Mucosa of descending colon (tissue), 3 donors: ENCODE measurements around the gene TTLL8. TPM values are rescaled to one million over a fixed set of nuclear protein-coding genes. Genes with fewer than 3 reads are reported as not detected.

Source experiments
- ATAC-seq: fragments of 200-7000 bp; cut with Tn5 transposase; one replicate; pipeline ENCODE4 v1.9.1; 2020; ENCODE audit warnings: mild to moderate bottlenecking, moderate library complexity
- DNase-seq, 3 donors: peaks; one replicate each; pipeline ENCODE4 v3.0.0-alpha.2; 2020
- H3K36me3 ChIP-seq: fragments of 200-600 bp; one replicate; pipeline ENCODE4 v1.8.0; 2021; ENCODE audit warnings: low read depth, mild to moderate bottlenecking
- H3K4me1 ChIP-seq: fragments of 200-600 bp; one replicate; pipeline ENCODE4 v1.8.0; 2021; ENCODE audit warnings: low read depth, mild to moderate bottlenecking
- H3K4me3 ChIP-seq: fragments of 200-600 bp; one replicate; pipeline ENCODE4 v1.8.0; 2021; ENCODE audit warnings: mild to moderate bottlenecking
- H3K9me3 ChIP-seq: fragments of 200-600 bp; one replicate; pipeline ENCODE4 v1.8.0; 2021; ENCODE audit warnings: mild to moderate bottlenecking
- CTCF ChIP-seq: fragments of 200-600 bp; IDR thresholded peaks from one replicate; pipeline ENCODE4 v1.8.0; 2022; ENCODE audit warnings: antibody characterized with exemption, mild to moderate bottlenecking
- intact Hi-C, 2 donors: fragments of 100-400 bp; cut with DNase I in 1 of 2; cut with micrococcal nuclease in 1 of 2; formaldehyde crosslinking; loops; one replicate each; pipeline versions ENCODE4 v1.11.0 to v1.11.1; 2022; cut with DNase I, micrococcal nuclease
- total RNA-seq, 3 donors: library from RNA; stranded (reverse); fragmentation: NEBNext Ultra II Directional in 2 of 3; extraction: Animal tissue kit (Norgen Biotek cat#: 25700) in 2 of 3; gene quantifications; one replicate each; pipeline versions ENCODE4 v1.2.1 to v1.2.4, GENCODE V29; 2021 to 2023
- donor health status: DM: no; HTN: no; CAD: no; lungs with moderate emphysema.
- donor health status: DM: no; HTN: no; CAD: no.
- donor health status: DM: no; HTN: yes; CAD: no.

The TTLL8 gene
- total RNA-seq, 3 donors from 2014 or later, result not detected

DNA sequence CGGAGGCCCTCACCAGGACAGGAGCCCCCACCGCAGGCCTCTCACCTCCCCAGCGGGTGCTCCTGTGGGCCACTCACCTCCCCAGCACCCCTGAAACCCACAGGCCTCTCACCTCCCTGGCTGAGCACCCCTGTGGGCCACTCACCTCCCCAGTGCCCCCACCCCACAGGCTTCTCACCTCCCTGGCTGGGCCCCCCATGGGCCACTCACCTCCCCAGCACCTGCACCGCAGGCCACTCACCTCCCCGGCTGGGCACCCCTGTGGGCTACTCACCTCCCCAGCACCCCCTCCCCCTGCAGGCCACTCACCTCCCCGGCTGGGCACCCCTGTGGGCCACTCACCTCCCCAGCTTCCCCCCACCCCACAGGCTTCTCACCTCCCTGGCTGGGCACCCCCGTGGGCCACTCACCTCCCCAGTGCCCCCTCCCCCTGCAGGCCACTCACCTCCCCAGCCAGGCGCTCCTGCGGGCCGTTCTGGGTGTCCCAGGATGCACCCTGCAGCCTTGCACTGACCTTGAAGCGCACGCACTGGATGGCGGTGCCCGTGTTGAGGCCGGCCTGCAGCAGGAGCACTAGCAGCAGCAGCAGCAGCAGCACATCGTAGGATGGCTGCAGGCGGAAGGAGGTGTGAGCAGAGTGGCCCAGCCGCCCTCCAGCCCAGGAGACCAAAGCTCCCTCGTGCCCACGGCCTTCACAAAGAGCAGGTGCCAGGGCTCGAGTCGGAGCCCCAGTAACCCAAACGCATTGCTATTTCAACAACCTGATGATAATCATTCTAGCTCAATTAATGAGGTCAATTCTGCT, 5.7 kb upstream of the TTLL8 start:
- H3K4me1 ChIP-seq, result no peaks in the 10 kb centered on the region
- TF ChIP-seq CTCF, result no peak
- no peak overlapping the region for H3K4me3 ChIP-seq
- DNase-seq (peak in 1 of 3 donors; percentile 37), ATAC-seq (no peak)
- H3K9me3 ChIP-seq, result no peaks in the 10 kb centered on the region
- intact Hi-C loops, result no loop called here
- no peaks in the 10 kb centered on the region for H3K36me3 ChIP-seq

DNA sequence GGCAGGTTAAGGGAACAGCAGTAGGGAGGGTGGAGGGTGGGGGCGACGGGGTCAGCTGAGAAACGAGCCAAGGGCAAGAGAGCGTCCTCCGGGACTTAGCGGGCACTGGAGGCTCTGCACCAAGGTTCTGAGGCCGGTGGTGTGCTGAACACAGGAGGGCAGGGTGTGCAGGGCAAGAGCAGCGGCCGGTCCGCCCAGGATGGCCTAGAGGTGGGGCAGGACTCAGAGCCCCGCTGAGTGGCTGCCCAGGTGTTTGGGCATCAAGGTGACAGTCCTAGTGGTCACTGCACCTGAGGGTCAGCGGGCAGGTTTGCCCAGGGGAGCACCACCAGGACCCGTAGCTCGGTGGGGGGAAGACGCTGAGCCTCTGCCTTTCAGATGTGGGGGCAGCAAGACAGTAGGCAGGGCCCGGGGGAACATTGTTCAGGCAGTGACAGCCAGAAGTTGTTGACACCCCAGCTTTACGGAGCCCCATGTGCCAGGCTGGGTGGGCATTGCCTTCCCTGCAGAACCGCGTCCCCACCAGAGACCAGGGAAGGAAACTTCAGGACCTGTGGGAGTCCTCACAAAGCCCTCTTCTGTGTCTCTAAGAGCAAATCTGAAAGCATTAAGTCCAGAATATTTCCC, 4.5 kb upstream of the TTLL8 start:
- DNase-seq (peak in 1 of 3 donors; percentile 36), ATAC-seq (no peak)
- no peak overlapping the region for H3K4me3 ChIP-seq
- no peaks in the 10 kb centered on the region for H3K9me3 ChIP-seq
- H3K4me1 ChIP-seq, result no peaks in the 10 kb centered on the region
- no peaks in the 10 kb centered on the region for H3K36me3 ChIP-seq
- intact Hi-C loops, result no loop called here
- no peak for TF ChIP-seq CTCF

DNA sequence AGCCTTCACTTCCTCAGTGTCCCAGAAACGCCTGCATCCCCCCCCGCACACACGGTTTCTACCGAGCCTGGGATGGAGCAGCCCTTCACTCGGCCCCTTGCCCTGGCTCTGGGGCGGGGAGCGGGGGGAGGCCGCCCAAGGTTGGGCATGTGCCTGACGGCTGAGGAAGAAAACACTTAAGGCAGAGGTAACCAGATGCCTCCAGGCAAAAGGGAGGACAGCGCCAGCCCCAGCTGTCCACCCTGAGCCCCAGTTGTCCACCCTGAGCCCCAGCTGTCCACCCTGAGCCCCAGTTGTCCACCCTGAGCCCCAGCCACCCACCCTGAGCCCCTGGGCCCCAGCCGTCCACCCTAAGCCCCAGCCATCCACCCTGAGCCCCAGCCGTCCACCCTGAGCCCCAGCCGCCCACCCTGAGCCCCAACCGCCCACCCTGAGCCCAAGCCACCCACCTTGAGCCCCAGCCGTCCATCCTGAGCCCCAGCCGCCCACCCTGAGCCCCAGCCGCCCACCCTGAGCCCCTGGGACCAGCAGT, 3.8 kb upstream of the TTLL8 start:
- peak in 1 of 3 donors; percentile 25 for DNase-seq
- H3K4me1 ChIP-seq, result no peaks in the 10 kb centered on the region
- H3K36me3 ChIP-seq, result no peaks in the 10 kb centered on the region
- ATAC-seq, result no peak
- intact Hi-C loops, result no loop called here
- no peak for TF ChIP-seq CTCF
- H3K9me3 ChIP-seq, result no peaks in the 10 kb centered on the region
- H3K4me3 ChIP-seq, result no peak overlapping the region

DNA sequence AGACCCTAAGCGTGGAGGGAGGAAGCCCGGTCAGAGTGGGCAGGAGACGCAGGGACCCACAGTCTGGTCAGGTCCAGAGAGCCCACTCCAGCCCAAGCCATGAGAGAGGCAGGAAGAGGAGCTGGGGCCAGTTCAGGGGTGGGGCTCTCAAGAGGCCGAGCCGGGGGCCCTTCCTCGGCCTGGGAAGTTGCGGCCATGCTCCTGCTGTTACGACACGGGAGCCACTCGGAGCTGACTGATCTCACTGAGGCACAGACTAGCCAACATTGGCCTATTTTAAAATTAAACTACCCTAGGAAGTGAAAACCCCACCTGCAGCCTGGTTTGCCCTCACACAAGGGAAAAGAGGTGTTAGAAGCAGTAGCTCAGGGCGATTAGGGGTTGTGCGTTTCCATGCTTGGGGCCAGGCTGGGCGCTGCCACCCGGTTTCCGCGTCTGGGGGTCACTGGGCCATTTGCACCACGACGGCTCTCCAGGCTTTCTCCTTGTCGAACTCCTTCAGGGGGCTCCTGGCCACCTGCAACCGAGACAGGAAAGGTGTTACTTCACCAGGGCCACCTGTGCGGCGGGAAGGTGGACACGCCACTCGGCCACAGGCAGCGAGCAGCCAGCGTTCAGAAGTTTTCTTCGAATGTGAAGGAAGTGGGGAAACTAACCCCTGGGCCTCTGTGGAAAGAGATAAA, 3.2 kb upstream of the TTLL8 start:
- peak in 2 of 3 donors; percentile 10 to 39 for DNase-seq
- intact Hi-C loops, result no loop called here
- no peak for ATAC-seq
- H3K36me3 ChIP-seq, result no peaks in the 10 kb centered on the region
- no peaks in the 10 kb centered on the region for H3K9me3 ChIP-seq
- no peaks in the 10 kb centered on the region for H3K4me1 ChIP-seq
- H3K4me3 ChIP-seq, result no peak overlapping the region
- TF ChIP-seq CTCF, result no peak

DNA sequence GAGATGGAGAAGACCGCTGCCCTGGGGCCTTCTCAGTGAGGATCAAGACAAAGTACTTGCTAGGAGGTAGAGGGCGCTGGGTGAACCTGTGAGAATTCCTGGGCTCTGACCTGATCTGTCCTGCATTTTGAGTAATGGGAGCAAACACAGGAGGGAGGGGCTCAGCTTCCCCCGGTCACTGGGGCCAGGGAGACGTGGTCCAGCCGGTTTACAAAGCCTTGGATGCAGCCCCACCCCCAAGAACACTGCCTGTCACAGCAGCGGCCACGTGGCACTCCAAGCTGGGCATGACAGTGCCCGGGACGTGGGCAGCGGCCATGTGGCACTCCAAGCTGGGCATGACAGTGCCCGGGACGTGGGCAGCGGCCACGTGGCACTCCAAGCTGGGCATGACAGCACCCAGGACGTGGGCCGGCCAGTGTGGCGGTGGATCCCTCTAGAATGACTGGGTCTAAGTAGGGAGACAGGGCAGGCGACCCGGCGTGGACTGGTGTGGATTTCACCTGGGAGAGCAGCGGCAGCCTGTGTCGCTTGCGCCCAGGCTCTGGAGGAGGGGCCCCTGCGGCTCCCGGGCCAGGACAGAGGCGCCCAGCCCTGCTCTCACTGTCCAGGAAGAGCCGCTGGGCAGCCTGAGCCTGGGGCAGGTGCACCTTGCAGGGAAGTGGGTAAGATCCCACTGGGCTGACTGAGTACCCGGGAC, 2.5 kb upstream of the TTLL8 start:
- no peak overlapping the region for H3K4me3 ChIP-seq
- no peaks in the 10 kb centered on the region for H3K4me1 ChIP-seq
- ATAC-seq, result no peak
- peak in 2 of 3 donors; percentile 20 to 41 for DNase-seq
- intact Hi-C loops, result no loop called here
- H3K9me3 ChIP-seq, result no peaks in the 10 kb centered on the region
- H3K36me3 ChIP-seq, result no peaks in the 10 kb centered on the region
- no peak for TF ChIP-seq CTCF
